A549 (cell line): ENCODE measurements around the gene MAP2. TPM values are rescaled to one million over a fixed set of nuclear protein-coding genes. Genes with fewer than 3 reads are reported as not detected.

ENCODE experiments used
- ATAC-seq, 2 experiments: fragments of 200-7000 bp in 1 of 2; fragments of >200 bp in 1 of 2; cut with Nextera tagmentation in 1 of 2; cut with Tn5 transposase in 1 of 2; 3 replicates each; pipeline versions ENCODE4 v1.8.0 to v1.9.1; 2018 to 2020; ENCODE audit warnings: mild to moderate bottlenecking in 1 of 2, moderate library complexity in 1 of 2
- CTCF ChIA-PET: fragments of 300-600 bp; sonication (Branson Sonifier 250); formaldehyde crosslinking; extraction: SDS; loops from one replicate; lab custom pipeline; 2021; ENCODE audit warnings: antibody characterized with exemption, inconsistent platforms; lab: Yijun Ruan, JAX
- POLR2A ChIA-PET: fragments of 350-600 bp; formaldehyde crosslinking; extraction: SDS; loops from one replicate; lab custom pipeline; 2021; ENCODE audit warnings: antibody characterized with exemption, inconsistent platforms; lab: Yijun Ruan, JAX
- DNase-seq, 2 experiments: peaks; one replicate each; pipeline versions ENCODE4 v3.0.0 to v3.0.0-alpha.2; 2011 to 2016; ENCODE audit warnings: low read depth in 1 of 2, low spot score in 1 of 2
- FAIRE-seq: peaks from 2 replicates; lab custom pipeline; 2011; peaks lifted over from hg19 to GRCh38; lab: Jason Lieb, UNC
- H3K27ac ChIP-seq, 2 experiments: fragments of >200 bp; sonication (Bioruptor Twin); formaldehyde crosslinking; 3 replicates each; pipeline ENCODE4 v1.5.1; 2016 to 2017
- H3K4me1 ChIP-seq: fragments of >200 bp; sonication (Bioruptor Twin); formaldehyde crosslinking; 3 replicates; pipeline ENCODE4 v1.6.1; 2016
- H3K4me2 ChIP-seq: fragments of >200 bp; sonication (Bioruptor Twin); formaldehyde crosslinking; 3 replicates; pipeline ENCODE4 v1.6.1; 2016
- H3K4me3 ChIP-seq: fragments of >200 bp; sonication (Bioruptor Twin); formaldehyde crosslinking; 3 replicates; pipeline ENCODE4 v1.5.1; 2016
- H3K9me3 ChIP-seq: fragments of >200 bp; sonication (Bioruptor Twin); formaldehyde crosslinking; 3 replicates; pipeline ENCODE4 v1.6.1; 2016
- BHLHE40 ChIP-seq: IDR thresholded peaks from 2 replicates; pipeline ENCODE4 v1.6.1; 2012; ENCODE audit warnings: low read depth, low read length, inconsistent platforms
- EHMT2 ChIP-seq: fragments of 200-600 bp; sonication (generic); IDR thresholded peaks from 2 replicates; pipeline ENCODE4 v1.6.1; 2016; ENCODE audit warnings: antibody characterized with exemption, low read depth, mild to moderate bottlenecking, moderate library complexity
- EP300 ChIP-seq, 2 experiments: fragments of >200 bp; sonication (Bioruptor Twin); formaldehyde crosslinking; IDR thresholded peaks; 2 replicates in 1 of 2; 3 replicates in 1 of 2; pipeline ENCODE4 v1.6.1; 2016 to 2017
- FOSB ChIP-seq: fragments of 250-450 bp; sonication (Bioruptor Pico); IDR thresholded peaks from 2 replicates; pipeline ENCODE4 v1.5.0; 2020; ENCODE audit warnings: mild to moderate bottlenecking, moderate library complexity
- FOSL2 ChIP-seq, 2 experiments: fragments of 450-650 bp in 1 of 2; fragments of >200 bp in 1 of 2; sonication (Bioruptor Twin) in 1 of 2; formaldehyde crosslinking; IDR thresholded peaks; 2 replicates each; pipeline versions ENCODE4 v1.5.0 to v1.6.1; 2016 to 2020; ENCODE audit warnings: mild to moderate bottlenecking in 1 of 2, moderate library complexity in 1 of 2
- FOXS1 ChIP-seq: fragments of 250-450 bp; sonication (Bioruptor Pico); IDR thresholded peaks from 2 replicates; pipeline ENCODE4 v1.5.0; 2020; ENCODE audit warnings: mild to moderate bottlenecking, moderate library complexity
- HDAC2 ChIP-seq: fragments of 200-600 bp; sonication (generic); IDR thresholded peaks from 2 replicates; pipeline ENCODE4 v1.6.1; 2016
- HOXB13 ChIP-seq: fragments of 250-450 bp; sonication (Bioruptor Pico); IDR thresholded peaks from 2 replicates; pipeline ENCODE4 v1.5.0; 2020; ENCODE audit warnings: low read depth, mild to moderate bottlenecking, moderate library complexity
- JUN ChIP-seq, 2 experiments: fragments of >200 bp; sonication (Bioruptor Twin); formaldehyde crosslinking; IDR thresholded peaks; 2 replicates in 1 of 2; 3 replicates in 1 of 2; pipeline ENCODE4 v1.6.1; 2016 to 2017
- KDM1A ChIP-seq: fragments of 200-600 bp; sonication (generic); IDR thresholded peaks from 2 replicates; pipeline ENCODE4 v1.6.1; 2016; ENCODE audit warnings: low read depth, mild to moderate bottlenecking
- KDM5A ChIP-seq: fragments of 200-600 bp; sonication (generic); IDR thresholded peaks from 2 replicates; pipeline ENCODE4 v1.6.1; 2016; ENCODE audit warnings: antibody characterized with exemption, mild to moderate bottlenecking
- MAFK ChIP-seq: fragments of 450-650 bp; IDR thresholded peaks from 2 replicates; pipeline ENCODE4 v1.6.1; 2014; ENCODE audit not compliant: partially characterized antibody
- MAX ChIP-seq: IDR thresholded peaks from 2 replicates; pipeline ENCODE4 v1.6.1; 2012
- MAZ ChIP-seq: fragments of 150-350 bp; IDR thresholded peaks from 2 replicates; pipeline ENCODE4 v1.6.1; 2014; ENCODE audit warnings: antibody characterized with exemption, low read depth, low read length, borderline replicate concordance
- MYC ChIP-seq: IDR thresholded peaks from 2 replicates; pipeline ENCODE4 v1.6.1; 2012; ENCODE audit warnings: mild to moderate bottlenecking, inconsistent platforms, low read length, improper control_type of control experiment, borderline replicate concordance
- POLR2A ChIP-seq: IDR thresholded peaks from 2 replicates; pipeline ENCODE4 v1.6.1; 2012; ENCODE audit warnings: mild to moderate bottlenecking, low read length
- POLR2AphosphoS2 ChIP-seq: conservative IDR thresholded peaks from 2 replicates; pipeline ENCODE4 v1.6.1; 2012; ENCODE audit warnings: low read length, improper control_type of control experiment, inconsistent platforms
- RARB ChIP-seq: fragments of 250-450 bp; sonication (Bioruptor Pico); IDR thresholded peaks from 2 replicates; pipeline ENCODE4 v1.8.0; 2021; ENCODE audit warnings: mild to moderate bottlenecking, moderate library complexity
- RCOR1 ChIP-seq: fragments of 150-350 bp; IDR thresholded peaks from 2 replicates; pipeline ENCODE4 v1.6.1; 2014; ENCODE audit warnings: antibody characterized with exemption, low read length, low read depth
- RFX5 ChIP-seq: fragments of 450-650 bp; IDR thresholded peaks from 2 replicates; pipeline ENCODE4 v1.7.1; 2014; ENCODE audit warnings: antibody characterized with exemption, mild to moderate bottlenecking, moderate library complexity
- RNF2 ChIP-seq: fragments of 200-600 bp; sonication (generic); IDR thresholded peaks from 2 replicates; pipeline ENCODE4 v1.6.1; 2016; ENCODE audit warnings: low read depth, mild to moderate bottlenecking, antibody characterized with exemption, moderate library complexity, borderline replicate concordance
- TP53 ChIP-seq: fragments of 250-450 bp; sonication (Bioruptor Pico); IDR thresholded peaks from 2 replicates; pipeline ENCODE4 v1.5.0; 2021; ENCODE audit warnings: mild to moderate bottlenecking, moderate library complexity
- ZC3H11A ChIP-seq: fragments of 450-650 bp; IDR thresholded peaks from 2 replicates; pipeline ENCODE4 v1.6.1; 2014; ENCODE audit warnings: antibody characterized with exemption, mild to moderate bottlenecking
- ZFP36 ChIP-seq: fragments of 450-650 bp; IDR thresholded peaks from 2 replicates; pipeline ENCODE4 v1.6.1; 2014; ENCODE audit warnings: borderline replicate concordance; ENCODE audit not compliant: partially characterized antibody
- WGBS: methylation state at CpG from one replicate; pipeline ENCODE4 v1.1.6; 2017; ENCODE audit errors: missing lambda C conversion rate; 5-methylcytosine and 5-hydroxymethylcytosine counted together
- polyA plus RNA-seq, 4 experiments: library from polyadenylated mRNA; depleted of rRNA in 3 of 4; stranded (reverse); fragments of >200 nt; fragmentation: RNase III in 1 of 4; extraction: RNeasy Plus Mini Kit Qiagen cat#74134 plus additional on column Dnase treatment in 1 of 4; gene quantifications; 2 replicates in 3 of 4; 3 replicates in 1 of 4; pipeline ENCODE4 v1.2.3, GENCODE V29; 2011 to 2017
- TF ChIP-seq, protein P1 (sequence below): fragments of 250-450 bp; sonication (Bioruptor Pico); IDR thresholded peaks from 2 replicates; pipeline ENCODE4 v1.5.0; 2021; ENCODE audit warnings: mild to moderate bottlenecking, moderate library complexity, borderline replicate concordance
- TF ChIP-seq, protein P2 (sequence below): IDR thresholded peaks from 2 replicates; pipeline ENCODE4 v1.6.1; 2012; ENCODE audit warnings: low read depth, borderline replicate concordance

Gene MAP2
- polyA plus RNA-seq, 2 of the 4 experiments (the other 2 are of a cell fraction), result 0.53 to 1.8 TPM

DNA sequence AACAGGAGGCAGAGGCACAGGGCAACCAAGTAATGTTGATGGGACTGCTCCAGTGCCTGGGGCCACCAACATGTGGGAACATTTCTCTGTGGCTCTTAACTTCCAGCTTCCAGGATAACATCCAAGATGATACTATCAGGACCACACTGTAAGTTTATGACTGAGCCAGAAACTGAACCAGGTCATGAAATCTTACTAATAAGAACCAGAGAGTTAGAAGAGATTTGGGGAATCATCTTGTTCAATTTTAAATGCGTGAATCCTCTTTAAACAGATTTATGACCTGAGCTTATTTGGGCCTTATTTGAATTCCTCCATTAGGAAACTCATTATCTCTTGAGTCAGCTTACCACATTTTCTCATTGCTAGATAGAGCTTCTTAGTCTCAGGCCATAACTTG is 45.0 kb downstream of the MAP2 start:
- Histone ChIP-seq H3K4me3 (no peak overlapping the region), H3K27ac (no peak overlapping the region), H3K4me1 (peaks cover 27% of the 10 kb centered on the region), H3K9me3 (no peaks in the 10 kb centered on the region), H3K4me2 (no peak overlapping the region)
- no peak for FAIRE-seq
- no peak for ATAC-seq
- 92% methylated on average over 1 of the region's 1 CpG for WGBS
- POLR2A ChIA-PET, result no interaction called here
- no peak for DNase-seq
- CTCF ChIA-PET, result no interaction called here
- TF ChIP-seq FOSB (CRISPR knock-in tag) (no peak), EHMT2 (no peak), RFX5 (no peak), HDAC2 (no peak), MAFK (no peak), ZC3H11A (no peak), RARB (CRISPR knock-in tag) (no peak), BHLHE40 (no peak), ZFP36 (no peak), TP53 (CRISPR knock-in tag) (no peak)

DNA sequence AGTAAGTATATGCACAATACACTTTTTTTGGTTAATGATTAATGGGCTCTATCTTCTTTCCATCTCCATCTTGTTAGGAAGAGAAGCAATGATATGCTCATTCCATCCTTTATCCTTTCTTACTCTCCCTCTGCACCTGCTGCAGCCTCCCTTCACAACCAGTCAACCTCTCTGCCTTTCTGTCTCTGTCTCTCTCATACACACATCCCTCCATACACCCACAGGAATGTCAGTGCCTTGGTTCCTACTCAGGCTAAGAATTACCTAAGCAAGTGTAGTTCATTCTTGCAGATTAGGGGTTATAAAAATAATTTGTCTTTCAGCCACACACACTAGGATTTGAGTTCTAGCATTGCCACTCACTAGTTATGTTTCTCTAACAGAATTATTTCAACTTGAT is 45.6 kb downstream of the MAP2 start:
- no peak for FAIRE-seq
- no peak overlapping the region for H3K27ac ChIP-seq
- no peak overlapping the region for H3K4me3 ChIP-seq
- no peak for DNase-seq
- H3K4me1 ChIP-seq, result peaks cover 32% of the 10 kb centered on the region
- ATAC-seq, result no peak
- TF ChIP-seq MYC, result no peak
- no peak for TF ChIP-seq POLR2A
- TF ChIP-seq, protein P1, sequence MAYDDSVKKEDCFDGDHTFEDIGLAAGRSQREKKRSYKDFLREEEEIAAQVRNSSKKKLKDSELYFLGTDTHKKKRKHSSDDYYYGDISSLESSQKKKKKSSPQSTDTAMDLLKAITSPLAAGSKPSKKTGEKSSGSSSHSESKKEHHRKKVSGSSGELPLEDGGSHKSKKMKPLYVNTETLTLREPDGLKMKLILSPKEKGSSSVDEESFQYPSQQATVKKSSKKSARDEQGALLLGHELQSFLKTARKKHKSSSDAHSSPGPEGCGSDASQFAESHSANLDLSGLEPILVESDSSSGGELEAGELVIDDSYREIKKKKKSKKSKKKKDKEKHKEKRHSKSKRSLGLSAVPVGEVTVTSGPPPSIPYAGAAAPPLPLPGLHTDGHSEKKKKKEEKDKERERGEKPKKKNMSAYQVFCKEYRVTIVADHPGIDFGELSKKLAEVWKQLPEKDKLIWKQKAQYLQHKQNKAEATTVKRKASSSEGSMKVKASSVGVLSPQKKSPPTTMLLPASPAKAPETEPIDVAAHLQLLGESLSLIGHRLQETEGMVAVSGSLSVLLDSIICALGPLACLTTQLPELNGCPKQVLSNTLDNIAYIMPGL, result no peak
- TF ChIP-seq KDM5A, result no peak
- no peak for TF ChIP-seq FOXS1
- no peak for TF ChIP-seq RCOR1
- no peak for TF ChIP-seq BHLHE40
- no peak for TF ChIP-seq FOSL2 (IDR thresholded peaks at IDR 0.05)
- no peak for TF ChIP-seq FOSL2 (CRISPR knock-in tag; IDR thresholded peaks at IDR 0.05)
- no peak for TF ChIP-seq RNF2
- TF ChIP-seq JUN (IDR thresholded peaks at IDR 0.05), result no peak
- TF ChIP-seq MAX, result no peak
- TF ChIP-seq MAZ, result no peak
- no peak for TF ChIP-seq EP300 (IDR thresholded peaks at IDR 0.05)
- TF ChIP-seq MAFK, result no peak
- POLR2A ChIA-PET, result no interaction called here
- CTCF ChIA-PET, result no interaction called here
- H3K4me2 ChIP-seq, result no peak overlapping the region
- H3K9me3 ChIP-seq, result no peaks in the 10 kb centered on the region

GRCh38 chr2:209470466-209470865 is 46.6 kb downstream of the MAP2 start:
- Histone ChIP-seq H3K27ac (peak overlapping the region; percentile 39 to 80; a peak in 2 of 6 replicates), H3K4me3 (no peak overlapping the region), H3K9me3 (no peaks in the 10 kb centered on the region), H3K4me2 (no peak overlapping the region), H3K4me1 (peaks cover 38% of the 10 kb centered on the region)
- no peak for ATAC-seq
- DNase-seq, result no peak
- no peak for TF ChIP-seq MAZ
- TF ChIP-seq POLR2AphosphoS2, result no peak
- no peak for TF ChIP-seq HOXB13 (CRISPR knock-in tag)
- TF ChIP-seq KDM1A, result no peak
- TF ChIP-seq, protein P2, sequence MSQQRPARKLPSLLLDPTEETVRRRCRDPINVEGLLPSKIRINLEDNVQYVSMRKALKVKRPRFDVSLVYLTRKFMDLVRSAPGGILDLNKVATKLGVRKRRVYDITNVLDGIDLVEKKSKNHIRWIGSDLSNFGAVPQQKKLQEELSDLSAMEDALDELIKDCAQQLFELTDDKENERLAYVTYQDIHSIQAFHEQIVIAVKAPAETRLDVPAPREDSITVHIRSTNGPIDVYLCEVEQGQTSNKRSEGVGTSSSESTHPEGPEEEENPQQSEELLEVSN, result no peak
- WGBS, result 85% methylated on average over 2 of the region's 2 CpGs
- ChIA-PET CTCF (no interaction called here), POLR2A (no interaction called here)
- no peak for FAIRE-seq
